Lower lobe of right lung (tissue), 2 donors: Measurements from ENCODE around the gene EHD4. TPM values are rescaled to one million over a fixed set of nuclear protein-coding genes. Genes with fewer than 3 reads are reported as not detected.

Source experiments
- ATAC-seq, 2 donors: fragments of 200-7000 bp; cut with Tn5 transposase; one replicate each; pipeline ENCODE4 v1.9.1; 2020 to 2022; ENCODE audit warnings: mild to moderate bottlenecking in 2 of 2, moderate library complexity in 2 of 2
- DNase-seq: peaks from one replicate; pipeline ENCODE4 v3.0.0-alpha.2; 2020
- H3K27ac ChIP-seq: fragments of 200-600 bp; one replicate; pipeline ENCODE4 v1.8.0; 2022
- H3K27me3 ChIP-seq: fragments of 200-600 bp; one replicate; pipeline ENCODE4 v1.8.0; 2022; ENCODE audit warnings: low read depth
- H3K36me3 ChIP-seq: fragments of 200-600 bp; one replicate; pipeline ENCODE4 v1.8.0; 2022; ENCODE audit warnings: mild to moderate bottlenecking
- H3K4me1 ChIP-seq: fragments of 200-600 bp; one replicate; pipeline ENCODE4 v1.8.0; 2022
- H3K4me3 ChIP-seq: fragments of 200-600 bp; one replicate; pipeline ENCODE4 v1.8.0; 2022; ENCODE audit warnings: mild to moderate bottlenecking
- H3K9me3 ChIP-seq: fragments of 200-600 bp; one replicate; pipeline ENCODE4 v1.8.0; 2022
- CTCF ChIP-seq: fragments of 200-600 bp; IDR thresholded peaks from one replicate; pipeline ENCODE4 v1.8.0; 2022; ENCODE audit warnings: antibody characterized with exemption, mild to moderate bottlenecking
- intact Hi-C: fragments of 100-400 bp; cut with DNase I; formaldehyde crosslinking; loops from one replicate; pipeline ENCODE4 v1.11.0; 2022
- total RNA-seq: library from RNA; stranded (reverse); fragmentation: NEBNext Ultra II Directional; extraction: Animal tissue kit (Norgen Biotek cat#: 25700); gene quantifications from one replicate; pipeline ENCODE4 v1.2.1, GENCODE V29; 2021
- donor health status: DM: no; HTN: yes; CAD: no; lungs with severe emphysema.

The EHD4 gene
- total RNA-seq, 1 donor from 2014 or later, result 35.0 TPM

DNA sequence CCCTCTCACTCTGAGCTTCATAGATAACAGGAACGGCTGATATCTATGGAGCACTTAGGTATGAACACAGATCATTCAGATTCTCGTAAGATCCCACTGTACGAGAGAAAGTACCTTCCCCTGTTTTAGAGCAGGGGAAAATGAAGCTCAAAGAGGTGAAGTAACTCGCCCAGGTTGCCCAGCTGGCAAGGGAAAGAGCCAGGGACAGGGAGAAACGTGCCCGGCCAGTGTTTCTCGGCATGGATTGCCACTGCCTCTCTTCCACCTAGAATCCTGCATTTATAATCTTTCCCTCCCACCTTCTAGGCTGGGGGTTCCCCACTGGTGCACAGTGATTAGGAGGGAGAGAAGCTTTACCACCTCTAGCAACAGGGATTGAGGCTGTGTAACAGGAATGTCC, 39.0 kb downstream of the EHD4 start:
- DNase-seq, result no peak

DNA sequence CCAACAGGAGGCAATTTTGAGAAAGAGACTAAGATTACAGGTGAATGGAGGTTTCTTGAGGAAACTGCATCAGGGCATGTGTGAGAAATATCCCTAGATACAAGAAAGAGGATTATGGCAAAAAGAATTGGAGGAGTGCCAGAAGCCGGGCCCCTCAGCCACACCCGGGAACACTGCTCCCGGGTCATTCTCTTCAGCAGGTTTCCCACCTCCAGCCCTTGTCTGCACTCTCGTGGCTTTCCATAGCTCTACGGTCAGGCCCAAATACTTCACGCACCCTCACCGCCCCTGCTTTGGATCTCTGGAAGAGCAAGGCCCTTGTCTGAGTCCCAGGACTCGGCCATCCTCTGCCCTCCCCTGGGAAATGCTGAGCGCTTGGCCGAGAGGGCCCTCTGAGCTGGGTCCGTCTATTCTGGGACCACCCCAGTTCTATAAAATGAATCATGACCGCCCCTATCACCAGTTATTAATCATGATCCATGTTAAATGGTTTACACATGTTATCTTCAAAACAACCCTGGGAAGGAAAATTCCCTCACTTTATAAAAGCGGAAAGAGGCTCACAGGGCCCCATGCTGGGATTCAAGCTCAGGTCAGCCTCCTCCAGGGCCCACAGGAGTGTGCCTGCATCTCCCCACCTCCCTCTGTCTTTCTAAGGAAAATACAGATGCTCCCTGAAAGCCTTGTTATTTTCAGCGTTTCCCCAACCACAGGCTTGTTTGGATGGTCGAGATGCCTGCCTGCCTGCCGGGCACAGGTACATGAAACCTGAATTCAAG, 39.7 kb downstream of the EHD4 start:
- H3K9me3 ChIP-seq, result no peaks in the 10 kb centered on the region
- ATAC-seq (no peak), DNase-seq (no peak)
- intact Hi-C loops, result no loop called here
- no peaks in the 10 kb centered on the region for H3K36me3 ChIP-seq
- H3K4me3 ChIP-seq, result no peak overlapping the region
- no peaks in the 10 kb centered on the region for H3K27me3 ChIP-seq
- TF ChIP-seq CTCF, result no peak
- peaks cover 98% of the 10 kb centered on the region for H3K4me1 ChIP-seq
- peak overlapping the region; percentile 77 for H3K27ac ChIP-seq

More for the DNA sequence above, 39.0 kb downstream of the EHD4 start:
- no peak for ATAC-seq
- intact Hi-C loops, result no loop called here
- H3K4me3 ChIP-seq, result no peak overlapping the region
- no peaks in the 10 kb centered on the region for H3K27me3 ChIP-seq
- H3K27ac ChIP-seq, result peak overlapping the region; percentile 77
- TF ChIP-seq CTCF, result no peak
- H3K9me3 ChIP-seq, result no peaks in the 10 kb centered on the region
- peaks cover 98% of the 10 kb centered on the region for H3K4me1 ChIP-seq
- H3K36me3 ChIP-seq, result no peaks in the 10 kb centered on the region

DNA sequence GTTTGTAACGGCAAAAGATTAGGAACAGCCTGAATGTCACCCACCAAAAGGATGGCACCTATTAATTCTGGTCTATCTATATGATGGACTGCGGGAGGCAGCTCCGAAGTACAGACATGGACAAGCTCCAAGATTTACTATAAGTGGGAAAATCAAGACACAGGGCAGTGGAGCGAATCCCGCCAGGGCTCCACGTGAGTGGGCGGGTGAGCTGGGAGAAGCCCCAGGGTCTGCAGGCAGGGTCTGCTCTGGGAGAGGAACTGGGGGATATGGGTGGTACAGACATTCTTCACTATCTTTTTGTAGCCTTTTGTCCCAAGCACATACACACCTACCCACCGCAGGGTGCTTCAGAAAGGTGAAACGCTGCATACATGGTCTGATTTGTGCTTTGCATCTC, 40.3 kb downstream of the EHD4 start:
- Histone ChIP-seq H3K4me1 (peaks cover 98% of the 10 kb centered on the region), H3K27me3 (no peaks in the 10 kb centered on the region), H3K36me3 (no peaks in the 10 kb centered on the region), H3K27ac (no peak overlapping the region), H3K4me3 (no peak overlapping the region), H3K9me3 (no peaks in the 10 kb centered on the region)
- ATAC-seq, result no peak
- intact Hi-C loops, result no loop called here
- TF ChIP-seq CTCF, result no peak
- no peak for DNase-seq

- H3K9me3 ChIP-seq, result no peaks in the 10 kb centered on the region
- TF ChIP-seq CTCF, result no peak
- H3K27ac ChIP-seq, result peak overlapping the region; percentile 77
- ATAC-seq (no peak), DNase-seq (no peak)
- H3K27me3 ChIP-seq, result no peaks in the 10 kb centered on the region
- H3K4me3 ChIP-seq, result no peak overlapping the region
- H3K4me1 ChIP-seq, result peaks cover 98% of the 10 kb centered on the region
- intact Hi-C loops, result no loop called here
- H3K36me3 ChIP-seq, result no peaks in the 10 kb centered on the region
Measured at GRCh38 chr15:41930867-41931222, 41.5 kb downstream of the EHD4 start.

DNA sequence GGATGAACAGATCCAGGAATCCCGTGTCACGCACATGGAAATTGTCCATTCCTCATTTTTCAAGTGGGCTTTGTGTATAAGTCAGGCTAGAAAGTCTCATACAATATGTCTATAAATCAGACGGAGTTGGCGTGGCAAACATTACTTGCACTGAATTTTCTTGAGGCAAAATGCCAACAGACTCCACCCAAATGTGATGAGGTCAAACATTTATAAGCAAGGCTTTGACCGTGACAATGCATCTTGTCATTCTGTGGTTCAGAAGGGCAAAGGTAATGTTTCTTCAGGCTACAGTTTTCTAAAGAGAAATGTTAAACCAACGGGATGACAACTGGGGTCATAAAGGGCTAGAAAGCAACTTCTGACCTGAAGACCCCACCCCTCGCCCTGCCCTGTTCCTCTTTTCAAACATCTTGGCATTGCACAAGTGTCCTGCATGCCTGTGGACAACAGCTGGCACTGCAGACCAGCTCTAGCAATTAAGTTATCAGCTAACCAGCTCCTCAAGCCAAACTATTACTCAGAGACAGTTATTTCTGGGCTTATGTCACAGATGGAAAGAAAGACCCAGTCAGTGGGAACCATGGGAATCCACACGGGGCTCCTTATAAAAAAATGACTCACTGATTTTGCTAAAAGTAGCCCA, 42.0 kb downstream of the EHD4 start:
- Histone ChIP-seq H3K4me1 (peaks cover 98% of the 10 kb centered on the region), H3K27me3 (no peaks in the 10 kb centered on the region), H3K9me3 (no peaks in the 10 kb centered on the region), H3K27ac (peak overlapping the region; percentile 77), H3K36me3 (no peaks in the 10 kb centered on the region), H3K4me3 (no peak overlapping the region)
- DNase-seq (peak; percentile 78), ATAC-seq (peak; percentile 38 to 70)
- intact Hi-C loops, result no loop called here
- TF ChIP-seq CTCF, result peak; percentile 24
